H9 (cell line): ENCODE measurements around the gene TECTB. TPM values are rescaled to one million over a fixed set of nuclear protein-coding genes. Genes with fewer than 3 reads are reported as not detected.

Experiments used
- DNase-seq: peaks from one replicate; pipeline ENCODE4 v3.0.0-alpha.2; 2017
- H2AFZ ChIP-seq: one replicate; pipeline ENCODE4 v1.6.1; 2013; ENCODE audit warnings: mild to moderate bottlenecking, low read length, control low read depth, moderate library complexity
- H2AK5ac ChIP-seq: 2 replicates; pipeline ENCODE4 v1.6.1; 2013; ENCODE audit warnings: low read length, control low read depth, mixed read lengths; ENCODE audit not compliant: insufficient read length
- H2BK120ac ChIP-seq: one replicate; pipeline ENCODE4 v1.6.1; 2013; ENCODE audit warnings: low read depth, mild to moderate bottlenecking, low read length, control low read depth, inconsistent platforms; ENCODE audit not compliant: poor library complexity, severe bottlenecking
- H2BK12ac ChIP-seq: 2 replicates; pipeline ENCODE4 v1.6.1; 2013; ENCODE audit warnings: low read length, control low read depth, mixed read lengths, low read depth; ENCODE audit not compliant: insufficient read length
- H2BK15ac ChIP-seq: 2 replicates; pipeline ENCODE4 v1.6.1; 2013; ENCODE audit warnings: low read depth, low read length, control low read depth
- H2BK20ac ChIP-seq: one replicate; pipeline ENCODE4 v1.6.1; 2013; ENCODE audit warnings: low read depth, mild to moderate bottlenecking, low read length, control low read depth, inconsistent platforms; ENCODE audit not compliant: poor library complexity, severe bottlenecking
- H2BK5ac ChIP-seq: 2 replicates; pipeline ENCODE4 v1.6.1; 2013; ENCODE audit warnings: low read length, control low read depth, mixed read lengths; ENCODE audit not compliant: insufficient read length
- H3K14ac ChIP-seq: 2 replicates; pipeline ENCODE4 v1.6.1; 2013; ENCODE audit warnings: low read length, control low read depth; ENCODE audit not compliant: insufficient read depth
- H3K18ac ChIP-seq: 2 replicates; pipeline ENCODE4 v1.6.1; 2013; ENCODE audit warnings: low read depth, mild to moderate bottlenecking, mixed read lengths, low read length, control low read depth; ENCODE audit not compliant: insufficient read length
- H3K23ac ChIP-seq: 2 replicates; pipeline ENCODE4 v1.6.1; 2013; ENCODE audit warnings: low read length, control low read depth, mixed read lengths, low read depth; ENCODE audit not compliant: insufficient read length
- H3K23me2 ChIP-seq: 2 replicates; pipeline ENCODE4 v1.6.1; 2013; ENCODE audit warnings: low read depth, mild to moderate bottlenecking, mixed read lengths, low read length, control low read depth; ENCODE audit not compliant: insufficient read length, poor library complexity, severe bottlenecking
- H3K27ac ChIP-seq: 2 replicates; pipeline ENCODE4 v1.5.1; 2013; ENCODE audit warnings: low read length, control low read depth, mixed read lengths, low read depth; ENCODE audit not compliant: insufficient read length
- H3K27me3 ChIP-seq: 2 replicates; pipeline ENCODE4 v1.6.1; 2013; ENCODE audit warnings: low read length, control low read depth, inconsistent platforms; ENCODE audit not compliant: insufficient read depth
- H3K4ac ChIP-seq: 2 replicates; pipeline ENCODE4 v1.6.1; 2013; ENCODE audit warnings: low read depth, mild to moderate bottlenecking, control low read depth, inconsistent platforms, low read length, moderate library complexity
- H3K4me1 ChIP-seq: 2 replicates; pipeline ENCODE4 v1.6.1; 2013; ENCODE audit warnings: low read length, control low read depth, inconsistent platforms; ENCODE audit not compliant: insufficient read depth
- H3K4me2 ChIP-seq: 2 replicates; pipeline ENCODE4 v1.6.1; 2013; ENCODE audit warnings: low read length, control low read depth, mixed read lengths; ENCODE audit not compliant: insufficient read length, insufficient read depth
- H3K56ac ChIP-seq: 2 replicates; pipeline ENCODE4 v1.6.1; 2013; ENCODE audit warnings: low read depth, mild to moderate bottlenecking, mixed read lengths, low read length, control low read depth; ENCODE audit not compliant: insufficient read length
- H3K79me1 ChIP-seq: 2 replicates; pipeline ENCODE4 v1.6.1; 2013; ENCODE audit warnings: low read depth, mild to moderate bottlenecking, moderate library complexity, low read length, control low read depth, inconsistent platforms; ENCODE audit not compliant: insufficient read depth, poor library complexity, severe bottlenecking
- H3K79me2 ChIP-seq: 2 replicates; pipeline ENCODE4 v1.6.1; 2013; ENCODE audit warnings: low read length, control low read depth, inconsistent platforms; ENCODE audit not compliant: insufficient read depth
- H3K9ac ChIP-seq: 2 replicates; pipeline ENCODE4 v1.6.1; 2013; ENCODE audit warnings: low read length, control low read depth, mixed read lengths; ENCODE audit not compliant: insufficient read length; ENCODE audit errors: extremely low read depth
- H3K9me3 ChIP-seq: one replicate; pipeline ENCODE4 v1.6.1; 2013; ENCODE audit warnings: low read depth, low read length, inconsistent platforms; ENCODE audit not compliant: control insufficient read depth
- H3T11ph ChIP-seq: one replicate; pipeline ENCODE4 v1.6.1; 2013; ENCODE audit warnings: mild to moderate bottlenecking, low read length, control low read depth, inconsistent platforms
- H4K20me1 ChIP-seq: one replicate; pipeline ENCODE4 v1.6.1; 2013; ENCODE audit not compliant: control insufficient read depth, insufficient read length, insufficient read depth
- H4K5ac ChIP-seq: 2 replicates; pipeline ENCODE4 v1.6.1; 2013; ENCODE audit warnings: low read depth, mild to moderate bottlenecking, mixed read lengths, low read length, control low read depth; ENCODE audit not compliant: insufficient read length
- H4K8ac ChIP-seq: replicated peaks from 2 replicates; pipeline ENCODE4 v1.6.1; 2013; ENCODE audit warnings: low read length, control low read depth, mixed read lengths, low read depth; ENCODE audit not compliant: insufficient read length
- H4K91ac ChIP-seq: 2 replicates; pipeline ENCODE4 v1.6.1; 2013; ENCODE audit warnings: low read depth, mild to moderate bottlenecking, moderate library complexity, mixed read lengths, low read length, control low read depth; ENCODE audit not compliant: insufficient read length
- H3K27ac Mint-ChIP-seq, 3 experiments: 2 replicates in 2 of 3; 3 replicates in 1 of 3; pipeline ENCODE4 v1.8.0; 2020 to 2021; ENCODE audit warnings: mixed read lengths in 3 of 3, mild to moderate bottlenecking in 1 of 3, moderate library complexity in 1 of 3
- H3K27me3 Mint-ChIP-seq: 2 replicates; pipeline ENCODE4 v1.8.0; 2021; ENCODE audit warnings: low read depth, mild to moderate bottlenecking, moderate library complexity, mixed read lengths
- H3K36me3 Mint-ChIP-seq, 3 experiments: 2 replicates in 2 of 3; 3 replicates in 1 of 3; pipeline ENCODE4 v1.8.0; 2020 to 2021; ENCODE audit warnings: low read depth in 3 of 3, mixed read lengths in 3 of 3; ENCODE audit not compliant: insufficient read depth in 1 of 3
- H3K4me1 Mint-ChIP-seq, 2 experiments: 2 replicates each; pipeline ENCODE4 v1.8.0; 2020; ENCODE audit warnings: mixed read lengths in 2 of 2
- H3K4me3 Mint-ChIP-seq, 2 experiments: 2 replicates in 1 of 2; 3 replicates in 1 of 2; pipeline ENCODE4 v1.8.0; 2020 to 2021; ENCODE audit warnings: mild to moderate bottlenecking in 2 of 2, mixed read lengths in 2 of 2, moderate library complexity in 1 of 2
- H3K9me3 Mint-ChIP-seq, 2 experiments: 2 replicates in 1 of 2; 3 replicates in 1 of 2; pipeline ENCODE4 v1.8.0; 2020; ENCODE audit warnings: mild to moderate bottlenecking in 2 of 2, mixed read lengths in 2 of 2, moderate library complexity in 1 of 2
- total RNA-seq: library from RNA; stranded (reverse); gene quantifications from 2 replicates; pipeline ENCODE4 v1.2.1, GENCODE V29; 2021
- TF ChIP-seq, protein P1 (sequence below): fragments of 200-600 bp; sonication (generic); conservative IDR thresholded peaks from 3 replicates; pipeline ENCODE4 v1.8.0; 2021; ENCODE audit warnings: antibody characterized with exemption, mild to moderate bottlenecking

TECTB gene
- total RNA-seq, 1 experiment from 2014 or later = not detected

DNA sequence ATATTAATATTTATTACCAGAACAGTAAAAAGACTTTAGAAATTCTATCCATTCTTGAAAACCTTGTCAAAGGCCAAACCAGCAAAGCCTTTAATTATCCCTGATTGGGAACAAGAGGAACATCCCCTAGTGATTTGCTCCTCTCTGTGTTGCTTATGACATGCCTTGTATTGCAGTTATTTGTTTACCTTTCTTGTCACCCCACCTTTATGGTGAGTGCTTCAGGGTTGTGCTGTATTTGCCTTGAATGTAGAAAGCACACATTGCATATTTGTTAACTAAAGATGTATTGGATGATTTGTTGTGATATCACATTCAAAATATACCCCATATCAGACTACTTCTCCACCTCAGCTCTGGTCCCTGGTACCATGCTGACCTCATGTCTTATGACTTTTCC lies 23.5 kb upstream of the TECTB start:
- Histone ChIP-seq H2BK12ac (no peak overlapping the region), H3K27ac (no peak overlapping the region), H3K23ac (no peak overlapping the region), H2BK120ac (no peak overlapping the region), H3K23me2 (no peaks in the 10 kb centered on the region), H4K91ac (no peak overlapping the region), H3K18ac (no peak overlapping the region), H4K8ac (no peak overlapping the region), H3K79me1 (no peaks in the 10 kb centered on the region), H2BK15ac (no peak overlapping the region), H4K20me1 (no peaks in the 10 kb centered on the region), H3K4me1 (no peaks in the 10 kb centered on the region), H3K9me3 (no peaks in the 10 kb centered on the region), H3K4ac (no peak overlapping the region), H3K4me2 (no peak overlapping the region), H3T11ph (no peak overlapping the region), H3K27me3 (no peaks in the 10 kb centered on the region), H3K56ac (no peak overlapping the region), H2AK5ac (no peak overlapping the region), H3K79me2 (no peaks in the 10 kb centered on the region), H2BK20ac (no peak overlapping the region), H4K5ac (no peak overlapping the region), H3K14ac (no peak overlapping the region), H2AFZ (no peak overlapping the region), H2BK5ac (no peak overlapping the region), H3K9ac (no peak overlapping the region)
- H3K27ac Mint-ChIP-seq = no peak overlapping the region
- H3K4me1 Mint-ChIP-seq = no peaks in the 10 kb centered on the region
- H3K36me3 Mint-ChIP-seq = no peaks in the 10 kb centered on the region; a peak in 1 of 7 replicates
- no peak for DNase-seq
- H3K27me3 Mint-ChIP-seq = no peaks in the 10 kb centered on the region
- TF ChIP-seq, protein P1, sequence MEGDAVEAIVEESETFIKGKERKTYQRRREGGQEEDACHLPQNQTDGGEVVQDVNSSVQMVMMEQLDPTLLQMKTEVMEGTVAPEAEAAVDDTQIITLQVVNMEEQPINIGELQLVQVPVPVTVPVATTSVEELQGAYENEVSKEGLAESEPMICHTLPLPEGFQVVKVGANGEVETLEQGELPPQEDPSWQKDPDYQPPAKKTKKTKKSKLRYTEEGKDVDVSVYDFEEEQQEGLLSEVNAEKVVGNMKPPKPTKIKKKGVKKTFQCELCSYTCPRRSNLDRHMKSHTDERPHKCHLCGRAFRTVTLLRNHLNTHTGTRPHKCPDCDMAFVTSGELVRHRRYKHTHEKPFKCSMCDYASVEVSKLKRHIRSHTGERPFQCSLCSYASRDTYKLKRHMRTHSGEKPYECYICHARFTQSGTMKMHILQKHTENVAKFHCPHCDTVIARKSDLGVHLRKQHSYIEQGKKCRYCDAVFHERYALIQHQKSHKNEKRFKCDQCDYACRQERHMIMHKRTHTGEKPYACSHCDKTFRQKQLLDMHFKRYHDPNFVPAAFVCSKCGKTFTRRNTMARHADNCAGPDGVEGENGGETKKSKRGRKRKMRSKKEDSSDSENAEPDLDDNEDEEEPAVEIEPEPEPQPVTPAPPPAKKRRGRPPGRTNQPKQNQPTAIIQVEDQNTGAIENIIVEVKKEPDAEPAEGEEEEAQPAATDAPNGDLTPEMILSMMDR = no peak
- no peaks in the 10 kb centered on the region for H3K9me3 Mint-ChIP-seq
- no peak overlapping the region for H3K4me3 Mint-ChIP-seq
